ENCODE data around the gene INPP4A.

DNA sequence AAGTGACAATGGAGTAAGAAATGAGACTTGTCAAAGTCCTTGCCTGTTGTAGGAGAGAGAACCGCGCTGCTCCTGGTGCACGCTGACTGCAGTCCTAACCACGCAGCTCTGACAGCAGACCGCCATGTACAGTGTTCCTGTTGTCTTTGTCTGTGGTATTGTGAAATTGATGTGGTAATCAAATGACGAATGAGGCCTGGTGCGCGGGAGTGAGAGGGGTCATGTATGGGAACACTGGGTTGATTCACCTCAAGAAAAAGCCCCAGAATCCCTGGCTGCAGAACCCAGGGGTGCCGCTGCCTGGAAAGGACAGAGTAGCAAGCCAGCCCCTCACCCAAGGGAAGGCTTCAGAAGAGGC, 64.0 kb downstream of the INPP4A start:
- TF ChIP-seq, protein P1, sequence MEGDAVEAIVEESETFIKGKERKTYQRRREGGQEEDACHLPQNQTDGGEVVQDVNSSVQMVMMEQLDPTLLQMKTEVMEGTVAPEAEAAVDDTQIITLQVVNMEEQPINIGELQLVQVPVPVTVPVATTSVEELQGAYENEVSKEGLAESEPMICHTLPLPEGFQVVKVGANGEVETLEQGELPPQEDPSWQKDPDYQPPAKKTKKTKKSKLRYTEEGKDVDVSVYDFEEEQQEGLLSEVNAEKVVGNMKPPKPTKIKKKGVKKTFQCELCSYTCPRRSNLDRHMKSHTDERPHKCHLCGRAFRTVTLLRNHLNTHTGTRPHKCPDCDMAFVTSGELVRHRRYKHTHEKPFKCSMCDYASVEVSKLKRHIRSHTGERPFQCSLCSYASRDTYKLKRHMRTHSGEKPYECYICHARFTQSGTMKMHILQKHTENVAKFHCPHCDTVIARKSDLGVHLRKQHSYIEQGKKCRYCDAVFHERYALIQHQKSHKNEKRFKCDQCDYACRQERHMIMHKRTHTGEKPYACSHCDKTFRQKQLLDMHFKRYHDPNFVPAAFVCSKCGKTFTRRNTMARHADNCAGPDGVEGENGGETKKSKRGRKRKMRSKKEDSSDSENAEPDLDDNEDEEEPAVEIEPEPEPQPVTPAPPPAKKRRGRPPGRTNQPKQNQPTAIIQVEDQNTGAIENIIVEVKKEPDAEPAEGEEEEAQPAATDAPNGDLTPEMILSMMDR (IDR thresholded peaks at IDR 0.05) = no peak
- no peak for TF ChIP-seq POLR2A (IDR thresholded peaks at IDR 0.05)

Data from sigmoid colon (tissue), 3 donors.